GM12874 (cell line): ENCODE measurements around the gene TSPAN4.

Experiments used
- CTCF ChIP-seq: IDR thresholded peaks from 2 replicates; pipeline ENCODE4 v1.5.1; 2011; ENCODE audit warnings: low read depth, mild to moderate bottlenecking, control low read depth, low read length, moderate library complexity; ENCODE audit not compliant: insufficient read depth

TSPAN4 gene

GRCh38 chr11:913043-913442, 70.4 kb downstream of the TSPAN4 start:
- TF ChIP-seq CTCF = no peak

GRCh38 chr11:914204-914603, 71.6 kb downstream of the TSPAN4 start:
- TF ChIP-seq CTCF = no peak

GRCh38 chr11:914747-915501, 72.3 kb downstream of the TSPAN4 start:
- no peak for TF ChIP-seq CTCF
